ENCODE measurements around the gene AQP12B.
"Not testable (repeated sequence)": the region's sequence is repeated elsewhere in the genome, so short reads cannot be mapped to it uniquely, and the experiment has no call there.

The AQP12B gene

DNA sequence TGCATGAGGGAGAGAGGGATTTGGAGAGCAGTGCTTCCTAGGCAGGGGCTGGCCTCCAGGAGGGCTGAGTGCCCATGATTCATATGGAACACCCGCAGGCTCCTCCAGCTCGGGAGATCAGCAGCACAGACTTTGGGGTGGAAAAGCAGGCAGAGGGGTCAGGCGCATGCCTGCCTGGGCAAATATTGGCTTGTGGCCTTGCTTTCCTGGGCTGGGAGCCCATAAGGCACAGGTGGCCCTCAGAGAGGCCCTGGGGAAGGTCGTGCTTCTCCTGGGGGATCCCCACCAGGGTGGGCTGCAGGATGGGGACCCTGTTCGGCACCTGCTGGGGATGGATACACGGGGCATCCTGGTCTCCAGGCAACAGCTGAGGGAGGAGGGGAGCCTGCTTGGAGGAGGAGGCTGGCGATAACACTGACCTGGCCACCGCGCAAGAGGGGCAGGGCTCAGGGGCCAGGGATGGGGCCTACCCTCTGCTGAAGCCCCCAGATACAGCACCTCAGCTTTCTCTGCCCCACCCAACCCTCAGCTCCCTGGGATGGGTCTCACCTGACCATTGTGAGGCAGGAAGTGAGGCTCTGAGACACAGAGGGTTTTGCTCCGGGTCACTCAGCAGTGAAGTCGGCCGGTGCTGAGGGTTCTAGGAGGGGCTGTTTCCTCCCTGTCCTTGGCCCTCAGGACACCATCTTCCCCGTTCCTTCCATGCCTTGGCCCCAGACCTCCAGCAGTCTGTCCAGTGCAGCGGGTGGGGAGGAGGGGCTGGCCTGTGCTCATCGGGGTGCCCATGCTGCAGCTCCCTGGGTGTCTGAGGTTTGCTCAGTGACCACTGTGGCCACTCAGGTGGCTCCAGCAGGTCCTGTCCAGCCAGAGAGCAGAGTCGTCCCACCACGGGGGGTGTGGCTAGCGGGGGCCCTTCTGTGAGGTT lies 21.0 kb upstream of the AQP12B start:
- TF ChIP-seq, protein P1, sequence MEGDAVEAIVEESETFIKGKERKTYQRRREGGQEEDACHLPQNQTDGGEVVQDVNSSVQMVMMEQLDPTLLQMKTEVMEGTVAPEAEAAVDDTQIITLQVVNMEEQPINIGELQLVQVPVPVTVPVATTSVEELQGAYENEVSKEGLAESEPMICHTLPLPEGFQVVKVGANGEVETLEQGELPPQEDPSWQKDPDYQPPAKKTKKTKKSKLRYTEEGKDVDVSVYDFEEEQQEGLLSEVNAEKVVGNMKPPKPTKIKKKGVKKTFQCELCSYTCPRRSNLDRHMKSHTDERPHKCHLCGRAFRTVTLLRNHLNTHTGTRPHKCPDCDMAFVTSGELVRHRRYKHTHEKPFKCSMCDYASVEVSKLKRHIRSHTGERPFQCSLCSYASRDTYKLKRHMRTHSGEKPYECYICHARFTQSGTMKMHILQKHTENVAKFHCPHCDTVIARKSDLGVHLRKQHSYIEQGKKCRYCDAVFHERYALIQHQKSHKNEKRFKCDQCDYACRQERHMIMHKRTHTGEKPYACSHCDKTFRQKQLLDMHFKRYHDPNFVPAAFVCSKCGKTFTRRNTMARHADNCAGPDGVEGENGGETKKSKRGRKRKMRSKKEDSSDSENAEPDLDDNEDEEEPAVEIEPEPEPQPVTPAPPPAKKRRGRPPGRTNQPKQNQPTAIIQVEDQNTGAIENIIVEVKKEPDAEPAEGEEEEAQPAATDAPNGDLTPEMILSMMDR (IDR thresholded peaks at IDR 0.05): no peak

DNA sequence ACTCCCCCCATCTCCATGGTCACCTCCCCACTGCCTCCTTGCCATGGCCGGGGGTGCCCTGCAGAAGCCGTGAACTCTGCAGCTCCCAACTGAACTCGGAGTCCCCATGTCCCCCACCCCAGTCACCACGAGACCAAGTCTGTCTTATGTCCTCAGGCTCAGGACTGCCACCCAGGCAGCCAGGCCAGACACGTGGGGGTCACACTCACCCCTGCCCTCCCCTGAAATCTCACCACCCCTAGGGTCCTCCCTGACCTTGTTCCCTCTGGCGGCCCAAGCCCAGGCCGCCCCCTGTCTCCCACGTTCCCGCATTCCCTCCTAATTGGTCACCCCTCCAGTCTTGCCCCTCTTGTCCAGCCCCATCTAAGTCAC lies 19.9 kb upstream of the AQP12B start:
- TF ChIP-seq, protein P1 (IDR thresholded peaks at IDR 0.05): no peak

DNA sequence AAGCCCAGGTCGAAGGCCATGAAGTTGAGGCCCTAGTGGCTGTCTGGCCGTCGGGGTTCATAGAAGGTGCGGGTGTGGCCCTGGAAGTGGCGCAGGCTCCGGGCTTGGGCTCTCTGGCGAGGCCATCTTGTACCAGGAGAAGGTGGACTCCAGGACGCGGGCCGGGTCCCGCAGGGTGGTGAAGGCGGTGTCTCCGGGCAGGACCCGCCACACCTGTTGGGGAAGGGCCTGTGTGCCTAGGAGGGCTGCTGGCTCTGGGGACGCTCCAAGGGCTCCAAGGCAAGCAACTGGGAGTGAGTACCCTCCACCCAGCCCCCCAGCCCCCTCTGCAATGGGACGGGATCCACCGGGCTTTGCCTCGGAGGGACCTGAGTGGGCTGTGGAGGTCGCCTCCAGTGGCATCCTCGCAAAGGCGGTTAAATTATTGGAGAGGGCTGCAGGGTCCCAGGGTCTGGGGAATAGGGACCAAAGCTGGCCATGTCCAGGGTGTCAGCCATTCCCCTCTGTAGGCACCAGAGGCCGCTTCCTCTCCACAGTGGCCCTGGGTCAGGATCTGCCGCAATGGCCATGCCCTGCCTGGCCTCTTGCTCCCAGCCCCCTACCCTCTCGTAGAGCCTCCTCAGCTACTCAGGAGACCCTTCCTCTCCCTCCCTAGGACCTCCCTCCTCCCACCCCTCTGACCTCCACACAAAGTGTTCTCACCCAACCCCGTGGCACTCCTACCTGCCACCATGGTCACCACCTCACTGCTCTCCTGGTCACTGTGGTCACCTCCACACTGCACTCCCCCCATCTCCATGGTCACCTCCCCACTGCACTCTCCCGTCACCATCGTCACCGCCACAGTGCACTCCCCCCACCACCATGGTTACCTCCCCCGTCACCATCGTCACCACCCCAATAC lies 19.3 kb upstream of the AQP12B start:
- TF ChIP-seq, protein P1 (IDR thresholded peaks at IDR 0.05): no peak

DNA sequence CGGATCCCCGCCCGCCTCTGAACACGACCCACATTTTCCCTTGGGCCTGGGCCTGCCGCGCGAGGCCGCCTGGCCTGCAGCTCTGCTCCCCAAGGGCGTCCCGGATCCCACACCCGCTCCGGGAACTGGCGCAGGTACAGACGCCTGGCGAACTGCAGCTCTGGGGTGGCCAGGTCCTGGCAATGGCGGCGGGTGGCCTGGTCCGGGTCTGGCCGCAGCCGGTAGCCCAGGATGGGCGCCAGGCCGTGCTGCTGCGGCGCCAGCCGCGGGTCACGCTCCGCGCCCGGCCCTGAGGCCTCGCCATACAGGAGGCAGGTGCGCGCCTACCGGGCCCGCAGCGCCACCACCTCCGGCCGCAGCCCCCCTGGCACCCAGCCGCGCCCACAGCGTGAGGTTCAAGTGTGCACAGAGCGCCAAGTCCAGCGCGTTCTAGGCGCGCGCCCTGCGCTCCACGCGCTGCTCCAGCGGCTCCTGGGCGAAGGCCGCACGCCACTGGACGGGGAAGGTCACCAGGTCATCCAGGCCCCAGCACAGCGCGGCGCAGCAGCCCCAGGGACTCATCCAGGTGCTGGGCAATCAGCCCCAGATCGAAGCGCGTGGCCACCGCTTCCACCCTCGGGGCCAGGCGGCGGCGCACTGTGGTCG lies 18.5 kb upstream of the AQP12B start:
- TF ChIP-seq, protein P1 (IDR thresholded peaks at IDR 0.05): no peak

DNA sequence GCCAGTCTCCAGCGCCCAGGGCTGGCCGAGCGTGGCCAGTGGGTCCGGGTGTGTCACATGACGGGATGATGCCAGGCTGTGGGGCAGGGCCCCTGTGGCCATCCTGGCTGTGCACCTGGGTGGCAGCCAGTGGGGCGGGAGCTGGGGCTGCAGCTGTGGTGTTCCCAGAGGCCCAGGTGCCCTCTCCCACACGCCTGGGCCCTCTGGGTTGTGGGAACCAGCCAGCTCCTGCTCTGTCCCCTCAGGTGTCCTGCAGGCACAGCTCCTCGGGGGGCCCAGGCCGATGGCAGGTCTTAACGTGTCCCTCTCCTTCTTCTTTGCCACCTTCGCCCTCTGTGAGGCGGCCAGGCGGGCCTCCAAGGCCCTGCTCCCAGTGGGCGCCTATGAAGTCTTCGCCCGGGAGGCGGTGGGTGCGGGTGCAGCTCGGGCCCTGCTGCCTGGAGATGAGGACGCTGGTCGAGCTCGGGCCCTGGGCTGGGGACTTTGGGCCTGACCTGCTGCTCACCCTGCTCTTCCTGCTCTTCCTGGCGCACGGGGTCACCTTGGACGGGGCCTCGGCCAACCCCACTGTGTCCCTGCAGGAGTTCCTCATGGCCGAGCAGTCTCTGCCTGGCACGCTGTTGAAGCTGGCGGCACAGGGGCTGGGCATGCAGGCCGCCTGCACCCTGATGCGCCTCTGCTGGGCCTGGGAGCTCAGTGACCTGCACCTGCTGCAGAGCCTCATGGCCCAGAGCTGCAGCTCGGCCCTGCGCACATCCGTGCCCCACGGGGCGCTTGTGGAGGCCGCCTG lies 9.1 kb upstream of the AQP12B start, which contains the start of gene AQP12A:
Gene AQP12A (plus strand): TSS at position 236 of the 790 bp plus-strand sequence. CDS start 48 bp downstream, at position 284.
- TF ChIP-seq, protein P1 (IDR thresholded peaks at IDR 0.05): not testable (repeated sequence)

DNA sequence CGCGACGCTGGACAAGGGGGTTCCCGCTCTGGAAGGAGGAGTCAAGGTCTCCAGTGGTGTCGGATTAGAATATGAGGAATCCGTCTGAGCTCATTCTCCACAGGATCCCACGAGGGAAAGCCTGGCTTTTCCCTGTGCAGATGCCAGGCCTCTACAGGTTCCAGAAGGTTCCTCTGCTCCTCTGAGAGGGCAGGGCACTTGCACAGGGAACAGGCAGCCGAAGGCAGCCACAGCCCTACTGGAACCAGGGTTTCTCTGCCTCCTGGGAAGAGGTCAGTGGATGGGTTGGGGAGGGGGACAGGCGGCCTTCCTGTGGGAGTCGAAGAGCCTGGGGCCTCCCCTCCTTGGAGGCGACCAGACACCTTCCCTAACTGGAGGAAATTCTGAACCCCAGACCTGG lies 7.3 kb upstream of the AQP12B start:
- TF ChIP-seq, protein P1 (IDR thresholded peaks at IDR 0.05): no peak

Data from LNCAP (cell line).